Heart right ventricle (tissue), 16 donors: ENCODE results near the gene NAPB. TPM values are rescaled to one million over a fixed set of nuclear protein-coding genes. Genes with fewer than 3 reads are reported as not detected.

Experiments used
- ATAC-seq, 8 donors: fragments of 200-7000 bp; cut with Tn5 transposase; one replicate each; pipeline ENCODE4 v1.9.1; 2020; ENCODE audit warnings: mild to moderate bottlenecking in 8 of 8, moderate library complexity in 8 of 8, moderate number of reproducible peaks in 1 of 8
- DNase-seq, 2 donors: peaks; one replicate each; pipeline ENCODE4 v3.0.0-alpha.2; 2020
- H3K27ac ChIP-seq, 10 donors: fragments of 200-600 bp; sonication (generic) in 2 of 10; one replicate each; pipeline versions ENCODE4 v1.5.0 to v1.8.0; 2020 to 2022; ENCODE audit warnings: mild to moderate bottlenecking in 3 of 10
- H3K27me3 ChIP-seq, 7 donors: fragments of 200-600 bp; one replicate each; pipeline ENCODE4 v1.8.0; 2021 to 2022; ENCODE audit warnings: mild to moderate bottlenecking in 2 of 7
- H3K36me3 ChIP-seq, 9 donors: fragments of 200-600 bp; sonication (generic) in 1 of 9; one replicate each; pipeline versions ENCODE4 v1.5.0 to v1.8.0; 2020 to 2022; ENCODE audit warnings: mild to moderate bottlenecking in 2 of 9
- H3K4me1 ChIP-seq, 9 donors: fragments of 200-600 bp; sonication (generic) in 1 of 9; one replicate each; pipeline versions ENCODE4 v1.5.0 to v1.8.0; 2020 to 2022; ENCODE audit warnings: mild to moderate bottlenecking in 4 of 9
- H3K4me3 ChIP-seq, 10 donors: fragments of 200-600 bp; sonication (generic) in 2 of 10; one replicate each; pipeline versions ENCODE4 v1.5.0 to v1.8.0; 2020 to 2022; ENCODE audit warnings: mild to moderate bottlenecking in 7 of 10, moderate library complexity in 2 of 10
- H3K9me3 ChIP-seq, 11 donors: fragments of 200-600 bp in 10 of 11; sonication (generic) in 2 of 11; one replicate each; pipeline versions ENCODE4 v1.5.0 to v1.8.0; 2013 to 2022; ENCODE audit warnings: mild to moderate bottlenecking in 2 of 11, control low read depth in 1 of 11, moderate library complexity in 1 of 11
- WGBS, 2 donors: extraction: QIAGEN DNeasy Blood & Tissue Kit; methylation state at CpG; one replicate each; pipeline ENCODE4 v1.1.7; 2013; ENCODE audit warnings: inconsistent platforms in 1 of 2; 5-methylcytosine and 5-hydroxymethylcytosine counted together
- intact Hi-C, 10 donors: fragments of 100-400 bp; cut with DNase I; formaldehyde crosslinking; loops; one replicate each; pipeline versions ENCODE4 v1.11.1 to v1.14.2; 2022
- polyA plus RNA-seq, 2 donors: library from polyadenylated mRNA; stranded (reverse); fragments of 200-250 nt; gene quantifications; one replicate each; pipeline ENCODE4 v1.2.3, GENCODE V29; 2013
- total RNA-seq, 10 donors: library from RNA; stranded (reverse); fragmentation: NEBNext Ultra II Directional in 3 of 10; extraction: Animal tissue kit (Norgen Biotek cat#: 25700) in 3 of 10; gene quantifications; one replicate each; pipeline versions ENCODE4 v1.2.1 to v1.2.4, GENCODE V29; 2021 to 2023
- TF ChIP-seq, protein P1 (sequence below), 9 donors: fragments of 200-600 bp; sonication (generic) in 2 of 9; IDR thresholded peaks; one replicate each; pipeline versions ENCODE4 v1.5.0 to v1.8.0; 2021 to 2022; ENCODE audit warnings: antibody characterized with exemption in 9 of 9, mild to moderate bottlenecking in 5 of 9, moderate library complexity in 1 of 9
- donor health status: Arrhythmogenic right ventricular cardiomyopathy.
- donor health status: ischemic (EF 13 %, LVEDD 7.1; RV severe dilation, severe dysfunction).
- donor health status: healthy with polysubstance abuse.
- donor health status: DM: no; HTN: yes; CAD: no.
- donor health status: DM: no; HTN: no; CAD: no.
- donor health status: ischemic (EF 25% LVEDD 6.9; RV normal size, moderate dysfunction).
- donor health status: ischemic (EF 25% LVEDD 5.7; RV mildly dilated, moderate dysfunction).
- donor health status: healthy.
- donor health status: DM: yes; HTN: yes; CAD: no.
- donor health status: Ischemic cardiomyopathy.
- donor health status: ischemic (EF 35%, LVEDD 5.7; RV mildly dilated, moderate dysfunction).
- donor health status: nonischemic (EF 11% LVEDD 7.7; RV severe dilation, severe dysfunction).
- donor health status: DM: yes; HTN: yes; CAD: no.
- donor health status: PGD.
- donor health status: ischemic (EF 29% LVEDD 5.4; RV normal size, mild dysfunction).
- donor health status: nonischemic (EF 23%, LVEDD 6.1; RV moderate dilation, normal function).

Gene NAPB
- total and polyA plus RNA-seq, 12 donors, result 2.1 to 7.2 (median 5.9) TPM

- TF ChIP-seq, protein P1, sequence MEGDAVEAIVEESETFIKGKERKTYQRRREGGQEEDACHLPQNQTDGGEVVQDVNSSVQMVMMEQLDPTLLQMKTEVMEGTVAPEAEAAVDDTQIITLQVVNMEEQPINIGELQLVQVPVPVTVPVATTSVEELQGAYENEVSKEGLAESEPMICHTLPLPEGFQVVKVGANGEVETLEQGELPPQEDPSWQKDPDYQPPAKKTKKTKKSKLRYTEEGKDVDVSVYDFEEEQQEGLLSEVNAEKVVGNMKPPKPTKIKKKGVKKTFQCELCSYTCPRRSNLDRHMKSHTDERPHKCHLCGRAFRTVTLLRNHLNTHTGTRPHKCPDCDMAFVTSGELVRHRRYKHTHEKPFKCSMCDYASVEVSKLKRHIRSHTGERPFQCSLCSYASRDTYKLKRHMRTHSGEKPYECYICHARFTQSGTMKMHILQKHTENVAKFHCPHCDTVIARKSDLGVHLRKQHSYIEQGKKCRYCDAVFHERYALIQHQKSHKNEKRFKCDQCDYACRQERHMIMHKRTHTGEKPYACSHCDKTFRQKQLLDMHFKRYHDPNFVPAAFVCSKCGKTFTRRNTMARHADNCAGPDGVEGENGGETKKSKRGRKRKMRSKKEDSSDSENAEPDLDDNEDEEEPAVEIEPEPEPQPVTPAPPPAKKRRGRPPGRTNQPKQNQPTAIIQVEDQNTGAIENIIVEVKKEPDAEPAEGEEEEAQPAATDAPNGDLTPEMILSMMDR (IDR thresholded peaks at IDR 0.05), result no peak
- WGBS, 2 donors, result 90 to 91% methylated on average over 8 of the region's 8 CpGs
- no peak overlapping the region for H3K27ac ChIP-seq
- H3K36me3 ChIP-seq, result no peaks in the 10 kb centered on the region
- peaks cover 0 to 7% (median 0%) of the 10 kb centered on the region in 11 donors for H3K9me3 ChIP-seq
- ATAC-seq, result no peak
- no peak overlapping the region for H3K4me3 ChIP-seq
- DNase-seq, result no peak
- H3K27me3 ChIP-seq, result no peaks in the 10 kb centered on the region
- H3K4me1 ChIP-seq, result peaks cover 0 to 7% (median 0%) of the 10 kb centered on the region in 9 donors
- intact Hi-C loops, result loop anchor here in 1 of 10 donors (10.0 kb wide), 1 partner anchor 82 kb away; no protein-coding TSS in a partner anchor
These were observed 94.5 kb downstream of the NAPB start for GRCh38 chr20:23326774-23327173.

DNA sequence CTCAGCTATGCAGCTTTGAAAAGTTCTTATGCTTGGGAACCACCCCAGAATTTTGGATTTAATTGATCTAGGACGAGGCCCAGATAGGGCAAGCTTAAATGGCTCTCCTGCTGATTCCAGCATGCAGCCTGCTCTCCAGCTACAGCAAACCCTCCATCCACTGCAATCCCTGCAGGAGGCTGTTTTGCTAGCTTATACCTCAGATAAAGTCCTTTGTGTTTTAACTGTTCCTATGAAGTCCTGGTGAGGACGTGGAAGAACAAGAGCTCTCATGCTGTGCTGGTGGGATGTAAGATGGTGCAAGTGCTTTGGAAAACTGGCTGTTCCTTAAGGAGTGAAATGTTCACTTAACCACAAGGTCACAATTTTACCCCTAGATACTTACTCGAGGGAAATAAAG lies 96.2 kb downstream of the NAPB start:
- Histone ChIP-seq H3K36me3 (no peaks in the 10 kb centered on the region), H3K4me3 (no peak overlapping the region), H3K27me3 (peaks cover 0 to 8% (median 0%) of the 10 kb centered on the region in 7 donors), H3K9me3 (peaks cover 0 to 4% (median 0%) of the 10 kb centered on the region in 11 donors), H3K27ac (no peak overlapping the region), H3K4me1 (peaks cover 0 to 7% (median 0%) of the 10 kb centered on the region in 9 donors)
- intact Hi-C loops, result loop anchor here in 1 of 10 donors (10.0 kb wide), 1 partner anchor 80 kb away; no protein-coding TSS in a partner anchor
- ATAC-seq (no peak), DNase-seq (no peak)
- WGBS, 2 donors, result 82 to 87% methylated on average over 3 of the region's 3 CpGs
- TF ChIP-seq, protein P1 (IDR thresholded peaks at IDR 0.05), result no peak

Other genes with a start within 250 kb of the NAPB start
- 10 to 100 TPM in 2 of 10 donors, 1 to 10 TPM in 8; 4.5 to 12.9 (median 6.5) TPM for gene NXT1, start 70.7 kb downstream of the NAPB start, total RNA-seq
- gene NXT1, start 70.7 kb downstream of the NAPB start, polyA plus RNA-seq, result 10 to 100 TPM in 1 of 2 donors, 1 to 10 TPM in 1; 6.6 to 21.3 TPM
- gene GZF1, start 59.3 kb downstream of the NAPB start, total RNA-seq, result 10 to 100 TPM; 20.6 to 42.7 (median 28.8) TPM
- 10 to 100 TPM in 1 of 2 donors, 1 to 10 TPM in 1; 8.6 to 10.0 TPM for gene GZF1, start 59.3 kb downstream of the NAPB start, polyA plus RNA-seq
- gene CSTL1, start 18.2 kb upstream of the NAPB start, total RNA-seq, result not detected
- gene CSTL1, start 18.2 kb upstream of the NAPB start, polyA plus RNA-seq, result not detected
- gene CST11, start 31.4 kb upstream of the NAPB start, total RNA-seq, result not detected
- not detected for gene CST11, start 31.4 kb upstream of the NAPB start, polyA plus RNA-seq
- not detected for gene CST8, start 69.6 kb upstream of the NAPB start, total RNA-seq
- not detected for gene CST8, start 69.6 kb upstream of the NAPB start, polyA plus RNA-seq
- not detected for gene CST9L, start 147.0 kb upstream of the NAPB start, total RNA-seq
- gene CST9L, start 147.0 kb upstream of the NAPB start, polyA plus RNA-seq, result not detected
- gene CST9, start 184.4 kb upstream of the NAPB start, total RNA-seq, result not detected
- gene CST9, start 184.4 kb upstream of the NAPB start, polyA plus RNA-seq, result not detected
- gene CST3, start 216.5 kb upstream of the NAPB start, total RNA-seq, result 1,000 to 10,000 TPM in 1 of 10 donors, 100 to 1,000 TPM in 9; 395 to 1,066 (median 576) TPM
- gene CST3, start 216.5 kb upstream of the NAPB start, polyA plus RNA-seq, result 100 to 1,000 TPM; 633 to 805 TPM